NCI-H510A (cell line): ENCODE results near the gene DLG2.
"Not testable (repeated sequence)": the region's sequence is repeated elsewhere in the genome, so short reads cannot be mapped to it uniquely, and the experiment has no call there.

Experiments
- DNase-seq: peaks from one replicate; lab custom pipeline; 2025; lab: John Stamatoyannopoulos, UW

Gene DLG2

GRCh38 chr11:83459798-83460197 lies 2167.3 kb downstream of the DLG2 start:
- no peak for DNase-seq

GRCh38 chr11:83456566-83456965 lies 2170.6 kb downstream of the DLG2 start:
- DNase-seq = no peak

GRCh38 chr11:83456075-83456474 lies 2171.1 kb downstream of the DLG2 start:
- no peak for DNase-seq

GRCh38 chr11:83455356-83455755 lies 2171.8 kb downstream of the DLG2 start:
- no peak for DNase-seq

GRCh38 chr11:83454674-83455073 lies 2172.5 kb downstream of the DLG2 start:
- no peak for DNase-seq

- no peak for DNase-seq
Measured at GRCh38 chr11:83449338-83449913, 2177.7 kb downstream of the DLG2 start.

- DNase-seq = no peak
Measured at GRCh38 chr11:83448686-83449085, 2178.5 kb downstream of the DLG2 start.

GRCh38 chr11:83443880-83444279 lies 2183.3 kb downstream of the DLG2 start:
- not testable (repeated sequence) for DNase-seq

- no peak for DNase-seq
Measured at GRCh38 chr11:83441601-83442000, 2185.5 kb downstream of the DLG2 start.

GRCh38 chr11:83441171-83441570 lies 2186.0 kb downstream of the DLG2 start:
- DNase-seq = no peak

- no peak for DNase-seq
Measured at GRCh38 chr11:83438438-83438837, 2188.7 kb downstream of the DLG2 start.

- DNase-seq = no peak
Measured at GRCh38 chr11:83437939-83438338, 2189.2 kb downstream of the DLG2 start.

GRCh38 chr11:83436855-83437254 lies 2190.3 kb downstream of the DLG2 start:
- DNase-seq = no peak

GRCh38 chr11:83434812-83435211 lies 2192.3 kb downstream of the DLG2 start:
- not testable (repeated sequence) for DNase-seq

GRCh38 chr11:83427943-83428342 lies 2199.2 kb downstream of the DLG2 start:
- no peak for DNase-seq

GRCh38 chr11:83427501-83427900 lies 2199.6 kb downstream of the DLG2 start:
- no peak for DNase-seq

GRCh38 chr11:83425137-83425466 lies 2202.0 kb downstream of the DLG2 start:
- DNase-seq = no peak

GRCh38 chr11:83424376-83425136 lies 2202.6 kb downstream of the DLG2 start:
- DNase-seq = no peak

- DNase-seq = not testable (repeated sequence)
Measured at GRCh38 chr11:83422641-83423040, 2204.5 kb downstream of the DLG2 start.

- no peak for DNase-seq
Measured at GRCh38 chr11:83410605-83411565, 2216.3 kb downstream of the DLG2 start.

- no peak for DNase-seq
Measured at GRCh38 chr11:83409891-83410290, 2217.3 kb downstream of the DLG2 start.

GRCh38 chr11:83409476-83409875 lies 2217.7 kb downstream of the DLG2 start:
- peak; percentile 3 for DNase-seq

- DNase-seq = no peak
Measured at GRCh38 chr11:83408946-83409345, 2218.2 kb downstream of the DLG2 start.
